H1 (cell line): Measurements from ENCODE around the gene CCDC180. TPM values are rescaled to one million over a fixed set of nuclear protein-coding genes. Genes with fewer than 3 reads are reported as not detected.

Experiments
- BRCA1 ChIP-seq: IDR thresholded peaks from 2 replicates; pipeline ENCODE4 v1.6.1; 2012; ENCODE audit warnings: low read depth, low read length, improper control_type of control experiment
- KDM1A ChIP-seq: fragments of 200-600, 300-600 bp; sonication (generic); IDR thresholded peaks from 2 replicates; pipeline ENCODE4 v1.7.1; 2016; ENCODE audit warnings: mild to moderate bottlenecking, low read length, borderline replicate concordance
- polyA plus RNA-seq, 7 experiments: library from polyadenylated mRNA; depleted of rRNA in 3 of 7; stranded (reverse) in 5 of 7; unstranded in 2 of 7; fragments of >200 nt in 5 of 7; fragments of 200-250 nt in 2 of 7; gene quantifications; 1 replicate in 5 of 7; 2 replicates in 1 of 7; 4 replicates in 1 of 7; pipeline versions ENCODE4 v1.2.1 to v1.2.3, GENCODE V29; 2011 to 2013; ENCODE audit warnings: missing spikeins in 2 of 7, mixed read lengths in 2 of 7
- total RNA-seq: library from RNA; stranded (reverse); fragmentation: NEBNext Ultra II Directional; extraction: Animal tissue kit (Norgen Biotek cat#: 25700); gene quantifications from 2 replicates; pipeline ENCODE4 v1.2.1, GENCODE V29; 2021

CCDC180 gene
- total and polyA plus RNA-seq, 2 of the 8 experiments (the other 6 are each of a cell fraction or from before 2014, with no cell fraction given): 2.6 to 8.2 TPM

DNA sequence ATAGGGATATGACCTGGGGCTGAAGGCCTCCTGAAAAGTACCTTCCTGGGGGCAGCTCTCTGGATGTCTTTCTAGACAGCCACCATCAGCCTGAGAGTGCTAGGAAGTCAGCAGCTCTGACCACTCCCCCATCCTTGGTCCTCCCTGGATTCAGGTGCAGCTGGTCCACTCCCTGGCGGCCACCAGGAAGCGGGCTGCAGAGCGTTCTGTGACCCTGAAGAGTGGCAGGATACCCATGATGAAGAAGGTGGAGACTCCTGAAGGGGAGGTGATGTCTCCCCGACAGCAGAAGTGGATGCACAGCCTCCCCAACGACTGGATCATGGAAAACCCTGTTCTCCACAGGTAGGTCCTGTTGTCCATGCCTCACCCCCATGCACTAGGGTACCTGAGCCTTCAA, 1.8 kb downstream of the CCDC180 start (continued):
- TF ChIP-seq KDM1A (no peak), BRCA1 (no peak)
- TF ChIP-seq, all 59 proteins: peak for 0
